Body of pancreas (tissue), 4 donors: ENCODE data around the gene RNF152. TPM values are rescaled to one million over a fixed set of nuclear protein-coding genes. Genes with fewer than 3 reads are reported as not detected.

Experiments
- ATAC-seq: fragments of 150-250 bp; one replicate; pipeline ENCODE4 v1.9.1; 2016
- DNase-seq, 4 donors: peaks; one replicate each; pipeline ENCODE4 v3.0.0-alpha.2; 2019
- H3K27ac ChIP-seq, 4 donors: fragments of 200-600 bp; sonication (generic); 1 replicate in 3 of 4; 2 replicates in 1 of 4; pipeline versions ENCODE4 v1.5.1 to v1.6.1; 2016 to 2019; ENCODE audit warnings: mild to moderate bottlenecking in 1 of 4, mixed read lengths in 1 of 4, moderate library complexity in 1 of 4
- H3K27me3 ChIP-seq, 2 donors: fragments of 200-600 bp; sonication (generic); one replicate each; pipeline ENCODE4 v1.6.0; 2016; ENCODE audit warnings: mild to moderate bottlenecking in 1 of 2
- H3K36me3 ChIP-seq, 2 donors: fragments of 200-600 bp; sonication (generic); replicated peaks in 1 of 2; 2 replicates each; pipeline ENCODE4 v1.5.1; 2016; ENCODE audit warnings: low read depth in 2 of 2; ENCODE audit not compliant: insufficient read depth in 1 of 2
- H3K4me1 ChIP-seq: fragments of 200-600 bp; sonication (generic); one replicate; pipeline ENCODE4 v1.6.0; 2016
- H3K4me3 ChIP-seq, 2 donors: fragments of 200-600 bp; sonication (generic); 1 replicate in 1 of 2; 2 replicates in 1 of 2; pipeline ENCODE4 v1.5.1; 2016 to 2019
- H3K9me3 ChIP-seq, 3 donors: fragments of 200-600 bp; sonication (generic); 1 replicate in 2 of 3; 2 replicates in 1 of 3; pipeline ENCODE4 v1.5.1; 2016
- POLR2A ChIP-seq, 3 donors: fragments of 450-650 bp; IDR thresholded peaks; one replicate each; pipeline ENCODE4 v1.6.1; 2016; ENCODE audit warnings: antibody characterized with exemption in 3 of 3, mild to moderate bottlenecking in 2 of 3
- WGBS, 2 donors: methylation state at CpG; one replicate each; pipeline ENCODE4 v1.1.5; 2017; 5-methylcytosine and 5-hydroxymethylcytosine counted together
- intact Hi-C: fragments of 100-400 bp; cut with DNase I; formaldehyde crosslinking; loops from one replicate; pipeline ENCODE4 v1.15.1; 2023
- total RNA-seq, 2 donors: library from RNA; depleted of rRNA; stranded (reverse); fragments of >200 nt; gene quantifications; one replicate each; pipeline ENCODE4 v1.1.0, GENCODE V29; 2016
- TF ChIP-seq, protein P1 (sequence below), 7 experiments: fragments of 450-650 bp in 4 of 7; fragments of 200-600 bp in 3 of 7; sonication (generic) in 3 of 7; IDR thresholded peaks; one replicate each; pipeline ENCODE4 v1.5.1; 2016 to 2019; ENCODE audit warnings: antibody characterized with exemption in 7 of 7

RNF152 gene
- total RNA-seq, 2 donors from 2014 or later: 7.8 to 11.5 TPM

GRCh38 chr18:61908661-61909060 is 15.9 kb upstream of the RNF152 start:
- no peak overlapping the region for H3K4me3 ChIP-seq
- no peaks in the 10 kb centered on the region for H3K36me3 ChIP-seq
- 67 to 71% methylated on average over 7 of the region's 7 CpGs for WGBS, 2 donors
- no peak overlapping the region for H3K27ac ChIP-seq
- no peaks in the 10 kb centered on the region for H3K9me3 ChIP-seq
- TF ChIP-seq, protein P1, sequence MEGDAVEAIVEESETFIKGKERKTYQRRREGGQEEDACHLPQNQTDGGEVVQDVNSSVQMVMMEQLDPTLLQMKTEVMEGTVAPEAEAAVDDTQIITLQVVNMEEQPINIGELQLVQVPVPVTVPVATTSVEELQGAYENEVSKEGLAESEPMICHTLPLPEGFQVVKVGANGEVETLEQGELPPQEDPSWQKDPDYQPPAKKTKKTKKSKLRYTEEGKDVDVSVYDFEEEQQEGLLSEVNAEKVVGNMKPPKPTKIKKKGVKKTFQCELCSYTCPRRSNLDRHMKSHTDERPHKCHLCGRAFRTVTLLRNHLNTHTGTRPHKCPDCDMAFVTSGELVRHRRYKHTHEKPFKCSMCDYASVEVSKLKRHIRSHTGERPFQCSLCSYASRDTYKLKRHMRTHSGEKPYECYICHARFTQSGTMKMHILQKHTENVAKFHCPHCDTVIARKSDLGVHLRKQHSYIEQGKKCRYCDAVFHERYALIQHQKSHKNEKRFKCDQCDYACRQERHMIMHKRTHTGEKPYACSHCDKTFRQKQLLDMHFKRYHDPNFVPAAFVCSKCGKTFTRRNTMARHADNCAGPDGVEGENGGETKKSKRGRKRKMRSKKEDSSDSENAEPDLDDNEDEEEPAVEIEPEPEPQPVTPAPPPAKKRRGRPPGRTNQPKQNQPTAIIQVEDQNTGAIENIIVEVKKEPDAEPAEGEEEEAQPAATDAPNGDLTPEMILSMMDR (IDR thresholded peaks at IDR 0.05): no peak
- no peak for TF ChIP-seq POLR2A (IDR thresholded peaks at IDR 0.05)
- intact Hi-C loops: loop anchor here (10.0 kb wide), 1 partner anchor 216 kb away; no protein-coding TSS in a partner anchor
- ATAC-seq: no peak
- H3K27me3 ChIP-seq: no peaks in the 10 kb centered on the region
- no peak for DNase-seq
- no peaks in the 10 kb centered on the region for H3K4me1 ChIP-seq

DNA sequence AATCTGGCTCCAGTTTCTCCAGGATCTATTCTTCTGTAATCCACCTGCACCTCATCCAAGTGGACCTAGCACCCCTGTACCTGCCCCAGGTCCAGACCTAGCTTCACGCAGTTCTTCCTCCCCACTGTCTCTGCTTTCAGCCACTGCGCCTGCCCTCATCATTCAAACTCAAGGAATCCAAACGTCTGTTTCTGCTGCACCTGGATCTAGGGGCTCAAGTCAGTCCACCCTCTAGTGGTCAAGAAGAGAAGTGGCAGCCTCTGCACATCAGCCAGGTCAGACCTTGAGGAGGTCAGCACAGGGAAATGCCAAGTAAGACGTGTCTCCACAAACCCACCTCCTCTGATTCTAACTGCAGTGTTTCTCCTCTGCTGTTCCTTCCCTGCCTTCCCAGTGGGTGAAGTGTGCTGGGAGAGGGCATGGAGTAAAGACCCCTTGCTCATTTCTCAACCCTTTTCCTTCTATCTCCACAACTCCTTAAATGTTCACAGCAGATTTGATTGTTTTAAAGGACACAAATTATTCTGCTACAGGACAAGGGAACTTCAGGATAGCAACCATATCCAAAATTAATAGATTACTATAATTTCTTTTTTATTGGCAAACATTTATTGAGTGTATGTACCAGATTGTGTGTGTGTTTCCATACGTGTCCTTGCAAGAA is 8.6 kb upstream of the RNF152 start:
- no peaks in the 10 kb centered on the region for H3K9me3 ChIP-seq
- DNase-seq: peak; percentile 53 to 64 (median 56)
- no peak for TF ChIP-seq POLR2A (IDR thresholded peaks at IDR 0.05)
- TF ChIP-seq, protein P1 (IDR thresholded peaks at IDR 0.05): peak; percentile 81 to 90 (median 88)
- 20% methylated on average over 5 of the region's 5 CpGs for WGBS, 2 donors
- no peak overlapping the region for H3K4me3 ChIP-seq
- peaks cover 4% of the 10 kb centered on the region for H3K4me1 ChIP-seq
- no peaks in the 10 kb centered on the region for H3K36me3 ChIP-seq
- intact Hi-C loops: loop anchor here (10.0 kb wide), 1 partner anchor 223 kb away; no protein-coding TSS in a partner anchor
- peak; percentile 80 for ATAC-seq
- no peaks in the 10 kb centered on the region for H3K27me3 ChIP-seq
- H3K27ac ChIP-seq: no peak overlapping the region

- Histone ChIP-seq H3K9me3 (no peaks in the 10 kb centered on the region), H3K27ac (no peak overlapping the region), H3K36me3 (no peaks in the 10 kb centered on the region), H3K27me3 (no peaks in the 10 kb centered on the region), H3K4me3 (no peak overlapping the region), H3K4me1 (peaks cover 4% of the 10 kb centered on the region)
- intact Hi-C loops: loop anchor here (10.0 kb wide), 1 partner anchor 224 kb away; no protein-coding TSS in a partner anchor
- DNase-seq (no peak), ATAC-seq (no peak)
- 51 to 58% methylated on average over 10 of the region's 10 CpGs for WGBS, 2 donors
- TF ChIP-seq, protein P1 (IDR thresholded peaks at IDR 0.05): no peak
- no peak for TF ChIP-seq POLR2A (IDR thresholded peaks at IDR 0.05)
Observed at GRCh38 chr18:61900504-61901281, 7.9 kb upstream of the RNF152 start.

GRCh38 chr18:61898640-61899101 is 5.9 kb upstream of the RNF152 start:
- DNase-seq: no peak
- no peak for TF ChIP-seq POLR2A (IDR thresholded peaks at IDR 0.05)
- TF ChIP-seq, protein P1 (IDR thresholded peaks at IDR 0.05): no peak
- no peak overlapping the region for H3K27ac ChIP-seq
- H3K36me3 ChIP-seq: no peaks in the 10 kb centered on the region
- no peak for ATAC-seq
- intact Hi-C loops: no loop called here
- no peaks in the 10 kb centered on the region for H3K9me3 ChIP-seq
- no peaks in the 10 kb centered on the region for H3K27me3 ChIP-seq
- H3K4me1 ChIP-seq: peaks cover 13% of the 10 kb centered on the region
- 68 to 71% methylated on average over 5 of the region's 5 CpGs for WGBS, 2 donors
- no peak overlapping the region for H3K4me3 ChIP-seq
